Fibroblast of pulmonary artery (primary cell): Measurements from ENCODE around the gene CYLD.

Experiments used
- DNase-seq: peaks from one replicate; pipeline ENCODE4 v3.0.0-alpha.2; 2010; ENCODE audit warnings: low read depth
- H3K4me3 ChIP-seq: replicated peaks from 2 replicates; pipeline ENCODE4 v1.5.1; 2011; ENCODE audit warnings: low read depth, mild to moderate bottlenecking, control low read depth, low read length, moderate library complexity
- TF ChIP-seq, protein P1 (sequence below): IDR thresholded peaks from 2 replicates; pipeline ENCODE4 v1.5.1; 2011; ENCODE audit warnings: mild to moderate bottlenecking, control low read depth, low read length, inconsistent platforms; ENCODE audit errors: missing control alignments

CYLD gene

GRCh38 chr16:50745940-50746339 lies 4.1 kb downstream of the CYLD start:
- DNase-seq: no peak
- no peak overlapping the region for H3K4me3 ChIP-seq
- TF ChIP-seq, protein P1, sequence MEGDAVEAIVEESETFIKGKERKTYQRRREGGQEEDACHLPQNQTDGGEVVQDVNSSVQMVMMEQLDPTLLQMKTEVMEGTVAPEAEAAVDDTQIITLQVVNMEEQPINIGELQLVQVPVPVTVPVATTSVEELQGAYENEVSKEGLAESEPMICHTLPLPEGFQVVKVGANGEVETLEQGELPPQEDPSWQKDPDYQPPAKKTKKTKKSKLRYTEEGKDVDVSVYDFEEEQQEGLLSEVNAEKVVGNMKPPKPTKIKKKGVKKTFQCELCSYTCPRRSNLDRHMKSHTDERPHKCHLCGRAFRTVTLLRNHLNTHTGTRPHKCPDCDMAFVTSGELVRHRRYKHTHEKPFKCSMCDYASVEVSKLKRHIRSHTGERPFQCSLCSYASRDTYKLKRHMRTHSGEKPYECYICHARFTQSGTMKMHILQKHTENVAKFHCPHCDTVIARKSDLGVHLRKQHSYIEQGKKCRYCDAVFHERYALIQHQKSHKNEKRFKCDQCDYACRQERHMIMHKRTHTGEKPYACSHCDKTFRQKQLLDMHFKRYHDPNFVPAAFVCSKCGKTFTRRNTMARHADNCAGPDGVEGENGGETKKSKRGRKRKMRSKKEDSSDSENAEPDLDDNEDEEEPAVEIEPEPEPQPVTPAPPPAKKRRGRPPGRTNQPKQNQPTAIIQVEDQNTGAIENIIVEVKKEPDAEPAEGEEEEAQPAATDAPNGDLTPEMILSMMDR: no peak

DNA sequence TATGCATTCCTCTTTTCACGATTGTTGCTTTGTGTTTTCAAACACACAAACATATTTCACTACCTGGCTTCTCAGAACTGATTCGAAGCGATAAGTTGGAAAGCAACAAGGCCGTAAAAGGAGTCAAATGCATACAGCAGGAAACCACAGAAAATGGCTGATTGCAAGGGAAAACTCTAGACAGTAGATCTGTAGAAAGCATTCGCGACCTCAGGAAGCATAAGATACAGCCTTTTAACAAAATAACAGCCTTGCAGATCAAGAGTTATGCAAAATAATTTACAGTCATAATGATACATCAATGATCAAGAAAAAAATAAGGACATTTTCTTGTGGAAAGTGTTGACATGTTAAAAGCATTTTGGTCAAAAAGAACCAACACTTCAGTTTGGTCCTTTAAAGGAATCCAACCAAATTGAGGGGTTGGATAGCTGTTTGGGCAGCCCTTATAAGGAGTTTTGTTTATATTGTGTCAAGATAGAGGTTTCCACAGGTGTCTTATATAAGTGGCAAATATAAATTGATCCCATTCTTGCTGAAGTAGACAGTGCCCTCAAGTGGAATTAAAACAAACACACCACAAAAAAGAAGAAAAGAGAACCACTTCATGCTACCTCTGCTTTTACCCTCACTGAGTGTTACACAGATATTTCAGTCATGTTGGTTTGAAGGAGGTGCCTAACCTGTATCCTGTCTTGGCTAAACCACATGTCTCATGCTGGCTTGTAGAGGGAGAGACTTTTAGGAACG lies 5.5 kb downstream of the CYLD start:
- TF ChIP-seq, protein P1: peak; percentile 13
- no peak overlapping the region for H3K4me3 ChIP-seq
- peak; percentile 18 for DNase-seq

- no peak overlapping the region for H3K4me3 ChIP-seq
- TF ChIP-seq, protein P1: no peak
Observed at GRCh38 chr16:50751528-50751927, 9.6 kb downstream of the CYLD start.

DNA sequence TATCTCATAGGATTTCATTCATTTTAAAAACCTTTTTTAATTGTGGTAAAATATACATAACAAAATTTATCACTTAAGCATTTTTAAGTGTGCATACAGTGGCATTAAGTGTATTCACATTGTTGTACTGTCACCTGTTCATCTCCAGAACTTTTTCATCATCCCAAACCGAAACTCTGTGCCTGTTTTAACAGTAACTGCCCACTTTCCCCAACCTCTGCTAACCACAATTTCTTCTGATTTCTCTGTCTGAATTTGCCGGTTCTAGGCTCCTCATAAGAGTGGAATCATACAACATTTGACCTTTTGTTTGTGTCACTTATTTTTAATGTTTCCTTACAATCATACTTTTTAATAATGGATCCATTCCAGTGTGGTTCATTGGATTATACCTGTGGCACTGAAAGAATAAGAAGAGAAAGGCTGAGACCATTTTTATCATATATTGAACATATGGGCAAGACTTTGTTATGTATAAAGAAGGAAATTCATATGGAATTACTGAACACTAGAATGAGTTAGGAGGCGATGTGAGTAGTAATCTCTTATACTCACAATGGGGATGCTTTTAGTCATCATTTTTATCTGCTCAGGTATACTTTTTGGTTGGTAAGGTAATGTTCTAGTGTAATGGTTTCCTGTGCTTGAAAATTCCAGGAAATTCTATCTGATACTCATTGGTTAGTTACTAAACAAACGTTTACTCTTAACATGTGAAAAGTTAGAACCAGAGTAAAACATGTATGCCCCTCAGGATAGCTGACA lies 10.8 kb downstream of the CYLD start:
- no peak for DNase-seq
- TF ChIP-seq, protein P1: no peak
- no peak overlapping the region for H3K4me3 ChIP-seq

More at GRCh38 chr16:50751528-50751927, 9.6 kb downstream of the CYLD start:
- no peak for DNase-seq

GRCh38 chr16:50756473-50756872 lies 14.6 kb downstream of the CYLD start:
- H3K4me3 ChIP-seq: no peak overlapping the region
- DNase-seq: no peak
- TF ChIP-seq, protein P1: no peak

- no peak overlapping the region for H3K4me3 ChIP-seq
- TF ChIP-seq, protein P1: no peak
- no peak for DNase-seq
Observed at GRCh38 chr16:50761267-50761666, 19.4 kb downstream of the CYLD start.
